GM23338 (cell line): Measurements from ENCODE around the gene CDC14A. TPM values are rescaled to one million over a fixed set of nuclear protein-coding genes. Genes with fewer than 3 reads are reported as not detected.

Source experiments
- ATAC-seq: fragments of 200-7000 bp; cut with Tn5 transposase; 3 replicates; pipeline ENCODE4 v1.9.1; 2020
- DNase-seq: peaks from one replicate; pipeline ENCODE4 v3.0.0-alpha.2; 2015; ENCODE audit warnings: low spot score
- H2AFZ ChIP-seq: fragments of 200-600 bp; sonication (generic); 2 replicates; pipeline ENCODE4 v1.8.0; 2016; ENCODE audit warnings: antibody characterized with exemption, mild to moderate bottlenecking, moderate library complexity
- H3F3A ChIP-seq: fragments of 200-600 bp; sonication (generic); replicated peaks from 2 replicates; pipeline ENCODE4 v1.8.0; 2017; ENCODE audit warnings: antibody characterized with exemption, mixed run types, low read depth
- H3K27ac ChIP-seq: fragments of 200-600 bp; sonication (generic); 2 replicates; pipeline ENCODE4 v1.6.1; 2016; ENCODE audit warnings: low read depth
- H3K27me3 ChIP-seq: fragments of 200-600 bp; sonication (generic); 2 replicates; pipeline ENCODE4 v1.8.0; 2016; ENCODE audit warnings: mild to moderate bottlenecking, mixed run types, moderate library complexity; ENCODE audit not compliant: insufficient read depth
- H3K36me3 ChIP-seq: fragments of 200-600 bp; sonication (generic); 2 replicates; pipeline ENCODE4 v1.8.0; 2016; ENCODE audit warnings: mild to moderate bottlenecking; ENCODE audit not compliant: insufficient read depth
- H3K4me1 ChIP-seq: fragments of 200-600 bp; sonication (generic); 2 replicates; pipeline ENCODE4 v1.8.0; 2016; ENCODE audit warnings: mild to moderate bottlenecking, moderate library complexity; ENCODE audit not compliant: insufficient read depth
- H3K4me2 ChIP-seq: fragments of 200-600 bp; sonication (generic); 2 replicates; pipeline ENCODE4 v1.7.1; 2017; ENCODE audit warnings: mixed run types
- H3K4me3 ChIP-seq: fragments of 200-600 bp; sonication (generic); 2 replicates; pipeline ENCODE4 v1.6.1; 2016; ENCODE audit warnings: mixed run types
- H3K79me2 ChIP-seq: fragments of 200-600 bp; sonication (generic); replicated peaks from 2 replicates; pipeline ENCODE4 v1.8.0; 2017; ENCODE audit warnings: mild to moderate bottlenecking; ENCODE audit not compliant: insufficient read depth
- H3K9me2 ChIP-seq: fragments of 200-600 bp; sonication (generic); 2 replicates; pipeline ENCODE4 v1.8.0; 2017; ENCODE audit not compliant: insufficient read depth
- H4K20me1 ChIP-seq: fragments of 200-600 bp; sonication (generic); replicated peaks from 2 replicates; pipeline ENCODE4 v1.8.0; 2017; ENCODE audit warnings: mild to moderate bottlenecking; ENCODE audit not compliant: insufficient read depth
- H3K27ac Mint-ChIP-seq: 2 replicates; pipeline ENCODE4 v1.8.0; 2020; ENCODE audit warnings: inconsistent platforms, mild to moderate bottlenecking, moderate library complexity, mixed read lengths
- H3K27me3 Mint-ChIP-seq: 3 replicates; pipeline ENCODE4 v1.8.0; 2022; ENCODE audit warnings: low read depth, mild to moderate bottlenecking, moderate library complexity, mixed read lengths, inconsistent platforms; ENCODE audit not compliant: insufficient read depth, poor library complexity
- H3K36me3 Mint-ChIP-seq: 3 replicates; pipeline ENCODE4 v1.8.0; 2021; ENCODE audit warnings: low read depth, mild to moderate bottlenecking, inconsistent platforms, moderate library complexity, mixed read lengths
- H3K4me1 Mint-ChIP-seq: 3 replicates; pipeline ENCODE4 v1.8.0; 2020; ENCODE audit warnings: mild to moderate bottlenecking, inconsistent platforms, mixed read lengths
- H3K4me3 Mint-ChIP-seq: 3 replicates; pipeline ENCODE4 v1.8.0; 2021; ENCODE audit warnings: moderate library complexity, mild to moderate bottlenecking, inconsistent platforms, mixed read lengths
- H3K9me3 Mint-ChIP-seq: 3 replicates; pipeline ENCODE4 v1.8.0; 2020; ENCODE audit warnings: moderate library complexity, mild to moderate bottlenecking, inconsistent platforms, mixed read lengths
- CTCF ChIP-seq, 2 experiments: fragments of 200-600 bp in 1 of 2; sonication (generic) in 1 of 2; conservative IDR thresholded peaks; 2 replicates each; pipeline versions ENCODE4 v1.5.1 to v1.6.1; 2016 to 2017; ENCODE audit warnings: antibody characterized with exemption in 2 of 2, low read depth in 2 of 2, mild to moderate bottlenecking in 2 of 2, moderate library complexity in 1 of 2
- ETS1 ChIP-seq: IDR thresholded peaks from 2 replicates; pipeline ENCODE4 v1.6.1; 2016; ENCODE audit warnings: antibody characterized with exemption
- EZH2 ChIP-seq: fragments of 200-600 bp; sonication (generic); IDR thresholded peaks from one replicate; pipeline ENCODE4 v1.8.0; 2017; ENCODE audit warnings: antibody characterized with exemption, mild to moderate bottlenecking, low read depth; ENCODE audit not compliant: unreplicated experiment
- JUNB ChIP-seq: IDR thresholded peaks from one replicate; pipeline ENCODE4 v1.6.1; 2016; ENCODE audit warnings: antibody characterized with exemption; ENCODE audit not compliant: unreplicated experiment
- NANOG ChIP-seq: IDR thresholded peaks from 2 replicates; pipeline ENCODE4 v1.6.1; 2016; ENCODE audit warnings: antibody characterized with exemption, borderline replicate concordance
- POLR2AphosphoS5 ChIP-seq: IDR thresholded peaks from 2 replicates; pipeline ENCODE4 v1.6.1; 2016; ENCODE audit warnings: antibody characterized with exemption, low read depth
- STAT1 ChIP-seq: IDR thresholded peaks from one replicate; pipeline ENCODE4 v1.6.1; 2016; ENCODE audit warnings: antibody characterized with exemption; ENCODE audit not compliant: unreplicated experiment
- ZNF114 ChIP-seq: fragments of 250-450 bp; sonication (Bioruptor Pico); IDR thresholded peaks from 2 replicates; pipeline ENCODE4 v1.5.0; 2020; ENCODE audit warnings: mild to moderate bottlenecking, moderate library complexity
- ZNF331 ChIP-seq: fragments of 250-450 bp; sonication (Bioruptor Pico); IDR thresholded peaks from 2 replicates; pipeline ENCODE4 v1.5.0; 2020; ENCODE audit warnings: low read depth, mild to moderate bottlenecking, moderate library complexity
- polyA plus RNA-seq: library from polyadenylated mRNA; unstranded; fragments of >200 nt; fragmentation: Nextera tagmentation; extraction: Ambion mirVana; gene quantifications from 2 replicates; pipeline ENCODE4 v1.2.1, GENCODE V29; 2016
- total RNA-seq: library from RNA; depleted of rRNA; stranded (reverse); fragments of >200 nt; shearing (Covaris generic); gene quantifications from 2 replicates; pipeline ENCODE4 v1.2.3, GENCODE V29; 2014
- TF ChIP-seq, protein P1 (sequence below): IDR thresholded peaks from one replicate; pipeline ENCODE4 v1.6.1; 2018; ENCODE audit warnings: antibody characterized with exemption; ENCODE audit not compliant: unreplicated experiment

CDC14A gene
- total and polyA plus RNA-seq, 2 experiments from 2014 or later: 11.1 to 20.8 TPM

DNA sequence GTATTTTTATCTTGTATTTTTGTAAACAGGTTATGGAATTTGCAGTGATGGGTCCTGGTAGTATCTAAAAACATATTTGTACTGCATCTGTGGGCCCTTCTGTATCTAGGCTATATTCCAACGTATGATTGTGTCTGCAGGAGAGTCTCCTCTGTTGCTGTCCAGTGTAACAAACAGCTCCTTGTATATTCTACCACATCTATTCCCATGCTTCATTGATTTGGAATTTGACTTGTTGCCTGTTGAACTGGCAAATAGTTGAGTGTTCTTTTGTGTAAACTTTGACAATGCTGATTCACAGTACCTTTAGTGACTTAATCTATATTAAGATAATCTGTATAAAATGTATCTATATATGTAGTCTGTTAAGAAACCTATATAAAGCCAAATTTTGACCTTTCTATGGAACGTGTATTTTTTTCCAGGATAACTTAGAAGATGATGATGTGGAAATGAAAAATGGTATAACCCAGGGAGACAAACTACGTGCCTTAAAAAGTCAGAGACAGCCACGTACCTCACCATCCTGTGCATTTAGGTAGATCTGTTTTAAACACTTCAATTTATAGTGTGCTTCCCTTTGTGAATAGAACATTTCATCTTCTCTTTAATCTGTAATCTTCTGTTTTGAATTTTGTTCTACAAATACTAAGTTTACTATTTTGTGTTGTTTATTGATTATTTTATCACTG is 142.2 kb downstream of the CDC14A start (continued):
- TF ChIP-seq NANOG: no peak
- TF ChIP-seq ETS1: no peak
- no peak for TF ChIP-seq STAT1
- TF ChIP-seq ZNF114 (CRISPR knock-in tag): no peak
- no peak for TF ChIP-seq POLR2AphosphoS5
- no peak for TF ChIP-seq EZH2

DNA sequence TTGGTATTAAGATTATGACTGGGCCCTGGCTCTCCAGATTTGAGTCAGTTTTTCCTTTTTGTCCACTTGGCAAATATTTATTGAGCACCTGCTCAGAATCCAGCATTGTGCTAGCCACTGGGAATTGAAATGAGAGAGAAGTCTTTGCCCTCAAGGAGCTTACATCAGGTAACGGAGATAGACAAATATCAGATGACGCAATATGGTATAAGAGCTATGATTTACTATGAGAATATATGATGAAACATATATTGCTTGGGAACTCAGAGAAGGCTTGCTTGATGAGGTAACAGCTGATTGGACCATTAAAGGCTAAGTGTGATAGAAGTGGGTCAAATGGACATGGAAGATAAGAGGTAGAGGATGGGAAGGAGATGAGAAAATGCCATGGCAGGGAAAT is 144.6 kb downstream of the CDC14A start:
- Histone ChIP-seq H3K27ac (no peak overlapping the region), H4K20me1 (no peaks in the 10 kb centered on the region; the same call in 1 of the 2 replicates), H3K36me3 (peaks cover 14% of the 10 kb centered on the region; the same call in 1 of the 2 replicates), H2AFZ (no peak overlapping the region), H3K4me3 (no peak overlapping the region), H3K27me3 (no peaks in the 10 kb centered on the region), H3K79me2 (no peaks in the 10 kb centered on the region), H3K4me2 (no peak overlapping the region), H3K4me1 (no peaks in the 10 kb centered on the region), H3F3A (no peaks in the 10 kb centered on the region), H3K9me2 (no peaks in the 10 kb centered on the region)
- H3K36me3 Mint-ChIP-seq: peaks cover 17% of the 10 kb centered on the region
- H3K4me3 Mint-ChIP-seq: no peak overlapping the region
- H3K27ac Mint-ChIP-seq: no peak overlapping the region
- ATAC-seq (no peak), DNase-seq (no peak)
- H3K9me3 Mint-ChIP-seq: no peaks in the 10 kb centered on the region
- H3K27me3 Mint-ChIP-seq: peaks cover 5% of the 10 kb centered on the region
- H3K4me1 Mint-ChIP-seq: no peaks in the 10 kb centered on the region
- TF ChIP-seq POLR2AphosphoS5 (no peak), JUNB (no peak), NANOG (no peak), ZNF331 (no peak), CTCF (conservative IDR thresholded peaks at IDR 0.05; ENCODE audit: low read depth in 2 of 2) (no peak), ETS1 (no peak)
- TF ChIP-seq, protein P1, sequence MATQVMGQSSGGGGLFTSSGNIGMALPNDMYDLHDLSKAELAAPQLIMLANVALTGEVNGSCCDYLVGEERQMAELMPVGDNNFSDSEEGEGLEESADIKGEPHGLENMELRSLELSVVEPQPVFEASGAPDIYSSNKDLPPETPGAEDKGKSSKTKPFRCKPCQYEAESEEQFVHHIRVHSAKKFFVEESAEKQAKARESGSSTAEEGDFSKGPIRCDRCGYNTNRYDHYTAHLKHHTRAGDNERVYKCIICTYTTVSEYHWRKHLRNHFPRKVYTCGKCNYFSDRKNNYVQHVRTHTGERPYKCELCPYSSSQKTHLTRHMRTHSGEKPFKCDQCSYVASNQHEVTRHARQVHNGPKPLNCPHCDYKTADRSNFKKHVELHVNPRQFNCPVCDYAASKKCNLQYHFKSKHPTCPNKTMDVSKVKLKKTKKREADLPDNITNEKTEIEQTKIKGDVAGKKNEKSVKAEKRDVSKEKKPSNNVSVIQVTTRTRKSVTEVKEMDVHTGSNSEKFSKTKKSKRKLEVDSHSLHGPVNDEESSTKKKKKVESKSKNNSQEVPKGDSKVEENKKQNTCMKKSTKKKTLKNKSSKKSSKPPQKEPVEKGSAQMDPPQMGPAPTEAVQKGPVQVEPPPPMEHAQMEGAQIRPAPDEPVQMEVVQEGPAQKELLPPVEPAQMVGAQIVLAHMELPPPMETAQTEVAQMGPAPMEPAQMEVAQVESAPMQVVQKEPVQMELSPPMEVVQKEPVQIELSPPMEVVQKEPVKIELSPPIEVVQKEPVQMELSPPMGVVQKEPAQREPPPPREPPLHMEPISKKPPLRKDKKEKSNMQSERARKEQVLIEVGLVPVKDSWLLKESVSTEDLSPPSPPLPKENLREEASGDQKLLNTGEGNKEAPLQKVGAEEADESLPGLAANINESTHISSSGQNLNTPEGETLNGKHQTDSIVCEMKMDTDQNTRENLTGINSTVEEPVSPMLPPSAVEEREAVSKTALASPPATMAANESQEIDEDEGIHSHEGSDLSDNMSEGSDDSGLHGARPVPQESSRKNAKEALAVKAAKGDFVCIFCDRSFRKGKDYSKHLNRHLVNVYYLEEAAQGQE: no peak
